ENCODE data around the gene CEPT1.

Gene CEPT1

DNA sequence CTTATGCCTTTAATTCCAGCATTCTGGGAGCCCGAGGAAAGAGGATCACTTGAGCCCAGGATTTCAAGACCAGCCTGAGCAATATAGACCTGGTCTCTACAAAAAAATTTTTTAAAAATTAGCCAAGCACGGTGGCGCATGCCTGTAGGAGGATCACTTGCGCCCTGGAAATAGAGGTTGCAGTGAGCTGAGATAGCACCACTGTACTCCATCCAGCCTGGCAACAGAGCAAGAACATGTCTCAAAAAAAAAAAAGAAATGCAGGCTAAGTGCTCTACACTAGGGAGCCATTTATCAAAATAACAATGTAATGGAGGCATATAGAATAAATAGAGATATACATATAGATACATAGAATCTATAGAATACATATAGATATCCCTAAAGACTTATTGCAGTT, 23.3 kb downstream of the CEPT1 start:
- TF ChIP-seq ZNF274 (IDR thresholded peaks at IDR 0.05; ENCODE audit: low read depth, low read length), result no peak
- TF ChIP-seq YY1 (IDR thresholded peaks at IDR 0.05; ENCODE audit: insufficient read depth, insufficient read length), result no peak
- TF ChIP-seq SUZ12 (IDR thresholded peaks at IDR 0.05; ENCODE audit: extremely low read depth, insufficient read depth, insufficient read length), result no peak
- H3K9me3 ChIP-seq (ENCODE audit: insufficient read depth, low read length), result no peaks in the 10 kb centered on the region
- no peaks in the 10 kb centered on the region for H3K4me1 ChIP-seq (ENCODE audit: insufficient read depth, insufficient read length)
- H3K27me3 ChIP-seq (ENCODE audit: insufficient read depth, insufficient read length), result no peaks in the 10 kb centered on the region
- H3K9ac ChIP-seq (ENCODE audit: insufficient read length, low read depth), result no peak overlapping the region
- DNase-seq (ENCODE audit: low read depth, low spot score), result no peak
- peaks cover 65% of the 10 kb centered on the region for H3K36me3 ChIP-seq (ENCODE audit: insufficient read depth, insufficient read length, low read length)
- no peak overlapping the region for H3K4me3 ChIP-seq (ENCODE audit: insufficient read length, low read depth)

DNA sequence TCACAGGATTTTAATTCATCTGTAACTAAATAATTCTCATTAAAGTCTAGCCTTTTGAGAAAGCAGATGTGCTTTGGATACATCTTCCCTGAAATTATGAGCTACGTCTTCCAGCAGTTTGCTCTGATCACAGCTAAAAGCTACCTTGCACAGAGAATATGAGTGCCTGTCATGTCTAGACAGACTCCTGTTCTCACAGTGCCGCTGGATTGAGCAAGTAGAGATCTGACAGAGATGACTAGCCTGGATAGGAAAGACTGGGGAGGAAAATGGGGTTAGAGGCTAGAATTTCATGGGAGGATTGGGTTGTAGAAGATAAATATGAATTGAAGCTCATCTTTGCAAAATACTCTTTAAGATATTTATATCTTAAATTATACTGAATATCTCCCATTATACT, 24.1 kb downstream of the CEPT1 start:
- no peaks in the 10 kb centered on the region for H3K4me1 ChIP-seq (ENCODE audit: insufficient read depth, insufficient read length)
- peaks cover 66% of the 10 kb centered on the region for H3K36me3 ChIP-seq (ENCODE audit: insufficient read depth, insufficient read length, low read length)
- H3K9me3 ChIP-seq (ENCODE audit: insufficient read depth, low read length), result no peaks in the 10 kb centered on the region
- no peaks in the 10 kb centered on the region for H3K27me3 ChIP-seq (ENCODE audit: insufficient read depth, insufficient read length)
- DNase-seq (ENCODE audit: low read depth, low spot score), result no peak
- no peak overlapping the region for H3K9ac ChIP-seq (ENCODE audit: insufficient read length, low read depth)
- TF ChIP-seq YY1 (IDR thresholded peaks at IDR 0.05; ENCODE audit: insufficient read depth, insufficient read length), result no peak
- no peak for TF ChIP-seq ZNF274 (IDR thresholded peaks at IDR 0.05; ENCODE audit: low read depth, low read length)
- no peak for TF ChIP-seq SUZ12 (IDR thresholded peaks at IDR 0.05; ENCODE audit: extremely low read depth, insufficient read depth, insufficient read length)
- no peak overlapping the region for H3K4me3 ChIP-seq (ENCODE audit: insufficient read length, low read depth)

DNA sequence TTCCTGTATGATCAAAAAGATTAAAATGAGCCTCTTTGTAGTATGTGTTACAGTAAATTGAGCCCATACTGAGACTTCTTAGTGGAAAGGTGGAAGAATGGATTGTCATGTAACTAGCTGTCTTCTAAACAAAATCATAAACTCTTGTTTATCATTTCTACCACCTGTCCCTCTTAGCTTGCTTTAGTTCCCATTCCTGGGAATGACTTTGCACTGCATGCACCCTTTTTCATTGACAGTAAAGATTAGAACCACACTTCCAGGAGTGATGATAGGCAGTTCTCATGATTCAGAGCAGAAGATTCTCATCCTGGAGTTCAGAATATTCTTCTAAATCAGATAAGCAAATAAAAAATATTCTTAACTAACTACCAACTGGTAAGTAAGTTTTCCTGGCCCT, 32.4 kb downstream of the CEPT1 start:
- Histone ChIP-seq H3K4me1 (ENCODE audit: insufficient read depth, insufficient read length) (no peaks in the 10 kb centered on the region), H3K9me3 (ENCODE audit: insufficient read depth, low read length) (no peaks in the 10 kb centered on the region), H3K9ac (ENCODE audit: insufficient read length, low read depth) (no peak overlapping the region), H3K4me3 (ENCODE audit: insufficient read length, low read depth) (no peak overlapping the region), H3K36me3 (ENCODE audit: insufficient read depth, insufficient read length, low read length) (peaks cover 43% of the 10 kb centered on the region), H3K27me3 (ENCODE audit: insufficient read depth, insufficient read length) (no peaks in the 10 kb centered on the region)
- no peak for DNase-seq (ENCODE audit: low read depth, low spot score)
- no peak for TF ChIP-seq SUZ12 (IDR thresholded peaks at IDR 0.05; ENCODE audit: extremely low read depth, insufficient read depth, insufficient read length)
- TF ChIP-seq ZNF274 (IDR thresholded peaks at IDR 0.05; ENCODE audit: low read depth, low read length), result no peak
- no peak for TF ChIP-seq YY1 (IDR thresholded peaks at IDR 0.05; ENCODE audit: insufficient read depth, insufficient read length)

DNA sequence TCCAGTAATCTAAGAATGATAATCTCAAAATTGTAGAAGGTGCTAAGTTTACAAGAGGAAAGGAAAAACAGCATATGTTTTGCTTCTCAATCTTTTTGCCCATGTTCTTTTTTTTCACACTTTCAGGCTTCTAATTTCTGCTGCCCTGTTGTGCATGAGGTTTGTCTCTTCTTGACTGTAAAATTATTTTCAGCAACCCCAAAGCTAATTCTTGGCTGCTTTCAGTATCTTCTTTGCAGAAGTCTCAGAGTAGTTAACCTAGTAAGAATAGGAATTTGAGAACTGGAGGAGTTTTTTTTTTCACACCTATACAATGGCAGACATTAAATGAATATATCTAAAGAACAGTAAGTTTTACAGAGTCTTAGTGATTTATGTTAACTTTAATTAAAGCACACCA, 34.0 kb downstream of the CEPT1 start:
- Histone ChIP-seq H3K9me3 (ENCODE audit: insufficient read depth, low read length) (no peaks in the 10 kb centered on the region), H3K9ac (ENCODE audit: insufficient read length, low read depth) (no peak overlapping the region), H3K27me3 (ENCODE audit: insufficient read depth, insufficient read length) (no peaks in the 10 kb centered on the region), H3K4me1 (ENCODE audit: insufficient read depth, insufficient read length) (no peaks in the 10 kb centered on the region), H3K36me3 (ENCODE audit: insufficient read depth, insufficient read length, low read length) (peaks cover 33% of the 10 kb centered on the region), H3K4me3 (ENCODE audit: insufficient read length, low read depth) (no peak overlapping the region)
- no peak for DNase-seq (ENCODE audit: low read depth, low spot score)
- no peak for TF ChIP-seq SUZ12 (IDR thresholded peaks at IDR 0.05; ENCODE audit: extremely low read depth, insufficient read depth, insufficient read length)
- TF ChIP-seq YY1 (IDR thresholded peaks at IDR 0.05; ENCODE audit: insufficient read depth, insufficient read length), result no peak
- TF ChIP-seq ZNF274 (IDR thresholded peaks at IDR 0.05; ENCODE audit: low read depth, low read length), result no peak

DNA sequence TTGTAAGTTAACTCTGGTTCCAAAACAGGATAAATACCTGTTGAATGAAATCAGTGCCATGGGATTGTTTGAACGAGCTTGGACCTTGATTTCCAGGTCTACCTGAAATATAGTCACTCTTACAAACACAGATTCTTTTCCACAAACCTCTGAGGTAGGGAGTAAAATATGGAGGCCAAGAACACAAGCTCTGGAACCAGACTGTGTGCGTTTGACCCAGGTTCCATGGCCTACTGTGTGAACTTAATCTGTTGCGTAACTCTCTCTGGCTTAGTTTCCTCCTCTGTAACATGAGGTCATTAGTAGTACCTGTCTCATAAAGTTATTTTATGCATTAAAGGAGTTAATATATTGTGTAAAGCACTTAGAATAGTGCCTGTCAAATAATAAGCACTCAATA, 35.3 kb downstream of the CEPT1 start:
- H3K4me1 ChIP-seq (ENCODE audit: insufficient read depth, insufficient read length), result no peaks in the 10 kb centered on the region
- H3K9me3 ChIP-seq (ENCODE audit: insufficient read depth, low read length), result no peaks in the 10 kb centered on the region
- H3K27me3 ChIP-seq (ENCODE audit: insufficient read depth, insufficient read length), result no peaks in the 10 kb centered on the region
- H3K4me3 ChIP-seq (ENCODE audit: insufficient read length, low read depth), result no peak overlapping the region
- no peak for TF ChIP-seq SUZ12 (IDR thresholded peaks at IDR 0.05; ENCODE audit: extremely low read depth, insufficient read depth, insufficient read length)
- TF ChIP-seq YY1 (IDR thresholded peaks at IDR 0.05; ENCODE audit: insufficient read depth, insufficient read length), result no peak
- no peak for TF ChIP-seq ZNF274 (IDR thresholded peaks at IDR 0.05; ENCODE audit: low read depth, low read length)
- H3K9ac ChIP-seq (ENCODE audit: insufficient read length, low read depth), result no peak overlapping the region
- DNase-seq (ENCODE audit: low read depth, low spot score), result no peak
- H3K36me3 ChIP-seq (ENCODE audit: insufficient read depth, insufficient read length, low read length), result peaks cover 33% of the 10 kb centered on the region

DNA sequence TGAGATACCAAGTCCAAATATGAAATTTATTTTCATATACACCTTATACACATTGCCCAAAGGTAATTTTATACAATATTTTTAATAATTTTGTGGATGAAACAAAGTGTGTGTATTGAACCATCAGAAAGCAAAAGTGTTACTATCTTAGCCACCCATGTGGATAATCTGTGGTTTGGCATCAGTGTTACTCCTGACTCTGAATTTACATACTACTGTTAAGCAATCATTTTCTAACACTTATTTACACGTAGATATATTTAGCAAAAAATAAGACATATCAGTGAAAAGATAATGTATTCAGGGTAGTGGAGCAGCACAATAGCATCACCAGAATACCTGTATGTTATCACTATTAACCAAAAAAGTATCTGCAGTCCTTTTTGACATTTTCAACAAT, 36.7 kb downstream of the CEPT1 start:
- TF ChIP-seq SUZ12 (IDR thresholded peaks at IDR 0.05; ENCODE audit: extremely low read depth, insufficient read depth, insufficient read length), result no peak
- TF ChIP-seq YY1 (IDR thresholded peaks at IDR 0.05; ENCODE audit: insufficient read depth, insufficient read length), result no peak
- no peak for TF ChIP-seq ZNF274 (IDR thresholded peaks at IDR 0.05; ENCODE audit: low read depth, low read length)
- H3K27me3 ChIP-seq (ENCODE audit: insufficient read depth, insufficient read length), result no peaks in the 10 kb centered on the region
- H3K36me3 ChIP-seq (ENCODE audit: insufficient read depth, insufficient read length, low read length), result peaks cover 33% of the 10 kb centered on the region
- H3K4me1 ChIP-seq (ENCODE audit: insufficient read depth, insufficient read length), result no peaks in the 10 kb centered on the region
- no peaks in the 10 kb centered on the region for H3K9me3 ChIP-seq (ENCODE audit: insufficient read depth, low read length)
- DNase-seq (ENCODE audit: low read depth, low spot score), result no peak
- no peak overlapping the region for H3K4me3 ChIP-seq (ENCODE audit: insufficient read length, low read depth)
- H3K9ac ChIP-seq (ENCODE audit: insufficient read length, low read depth), result no peak overlapping the region

DNA sequence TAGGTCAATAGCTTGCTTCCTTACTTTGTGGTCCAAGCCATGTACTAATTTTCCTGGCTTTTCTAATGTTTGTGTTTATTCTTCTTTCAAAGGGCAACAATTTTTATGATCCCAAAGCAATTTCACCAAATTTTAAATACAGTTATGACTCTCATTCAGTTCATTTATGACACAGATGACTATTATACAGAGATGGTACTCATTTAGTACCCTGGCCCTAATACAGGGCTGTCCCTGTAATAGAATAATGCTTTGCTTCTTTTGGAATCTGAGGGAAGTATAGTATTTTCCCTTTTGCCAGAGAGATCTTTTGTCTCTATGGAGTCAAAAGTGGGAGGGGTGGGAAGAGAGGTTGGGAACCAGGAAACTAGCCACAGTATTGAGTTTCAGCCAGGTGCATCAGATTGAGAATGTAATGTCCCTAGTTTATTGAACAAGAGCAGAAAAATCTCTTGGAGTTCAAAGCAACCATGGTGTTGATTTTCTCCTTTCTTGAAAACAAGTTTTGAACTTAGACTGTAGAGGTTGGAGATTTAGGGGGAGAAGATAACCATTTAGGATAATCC, 40.0 kb downstream of the CEPT1 start:
- no peak overlapping the region for H3K4me3 ChIP-seq (ENCODE audit: insufficient read length, low read depth)
- H3K27me3 ChIP-seq (ENCODE audit: insufficient read depth, insufficient read length), result no peaks in the 10 kb centered on the region
- no peak for DNase-seq (ENCODE audit: low read depth, low spot score)
- H3K9me3 ChIP-seq (ENCODE audit: insufficient read depth, low read length), result no peaks in the 10 kb centered on the region
- TF ChIP-seq ZNF274 (IDR thresholded peaks at IDR 0.05; ENCODE audit: low read depth, low read length) (no peak), SUZ12 (IDR thresholded peaks at IDR 0.05; ENCODE audit: extremely low read depth, insufficient read depth, insufficient read length) (no peak), YY1 (IDR thresholded peaks at IDR 0.05; ENCODE audit: insufficient read depth, insufficient read length) (no peak)
- H3K4me1 ChIP-seq (ENCODE audit: insufficient read depth, insufficient read length), result no peaks in the 10 kb centered on the region
- no peak overlapping the region for H3K9ac ChIP-seq (ENCODE audit: insufficient read length, low read depth)
- H3K36me3 ChIP-seq (ENCODE audit: insufficient read depth, insufficient read length, low read length), result peaks cover 33% of the 10 kb centered on the region

All from NT2/D1 (cell line).